Astrocyte (in vitro differentiated cells and primary cell): ENCODE measurements around the gene FAM81B.

Experiments used
- CTCF ChIP-seq: IDR thresholded peaks from 2 replicates; pipeline ENCODE4 v1.5.1; 2011; ENCODE audit warnings: low read depth, mild to moderate bottlenecking, inconsistent platforms, low read length, moderate library complexity; ENCODE audit not compliant: insufficient read depth
- EZH2 ChIP-seq: IDR thresholded peaks from 2 replicates; pipeline ENCODE4 v1.6.1; 2012; ENCODE audit warnings: mild to moderate bottlenecking, low read length, inconsistent platforms; ENCODE audit not compliant: insufficient read depth

DNA sequence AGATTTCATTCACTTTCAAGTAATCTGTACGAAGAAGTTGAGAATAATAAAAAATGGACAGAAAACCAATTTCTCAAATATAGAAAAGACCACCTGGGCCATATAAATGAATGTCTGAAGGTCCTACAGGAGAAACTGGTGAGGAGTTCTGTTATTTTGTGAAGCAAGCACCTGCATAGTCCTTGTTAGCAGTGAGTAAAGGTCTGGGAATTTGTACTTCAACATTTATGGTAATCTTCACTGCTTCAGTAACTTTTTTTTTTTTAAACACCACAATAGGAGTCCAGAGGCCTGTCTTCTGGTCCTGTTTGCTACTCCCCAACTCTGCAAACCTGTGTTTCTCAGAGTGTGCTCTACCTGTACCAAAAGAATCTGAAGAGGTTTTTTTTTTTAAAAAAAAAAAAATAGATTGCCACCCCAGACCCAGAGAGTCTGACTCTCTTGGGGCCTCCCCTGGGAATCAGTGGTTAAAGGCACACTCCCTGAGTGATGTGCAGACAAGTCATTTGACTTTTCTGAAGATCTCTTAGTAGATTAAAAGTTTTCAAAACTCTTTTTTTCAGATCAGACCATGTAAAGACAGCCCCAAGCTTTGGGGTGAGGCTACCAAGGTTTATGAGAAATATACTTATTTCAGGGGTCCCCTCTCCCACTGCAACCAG lies 55.5 kb downstream of the FAM81B start:
- TF ChIP-seq CTCF (no peak), EZH2 (no peak)
